K562 (cell line): ENCODE results near the gene SLC12A4. TPM values are rescaled to one million over a fixed set of nuclear protein-coding genes. Genes with fewer than 3 reads are reported as not detected.

ENCODE experiments used
- CREM ChIP-seq: IDR thresholded peaks from 2 replicates; pipeline ENCODE4 v1.6.1; 2014; ENCODE audit warnings: antibody characterized with exemption, low read depth
- ETV1 ChIP-seq: fragments of 450-650 bp; conservative IDR thresholded peaks from 2 replicates; pipeline ENCODE4 v1.6.1; 2016; ENCODE audit warnings: missing genetic modification characterization, control low read depth, low read depth, missing compliant biosample characterization
- ETV5 ChIP-seq: sonication (generic); formaldehyde crosslinking; IDR thresholded peaks from 2 replicates; pipeline ENCODE4 v1.4.0; 2020; ENCODE audit warnings: low read depth, mild to moderate bottlenecking, missing genetic modification reagents
- GABPB1 ChIP-seq: sonication (generic); formaldehyde crosslinking; IDR thresholded peaks from 2 replicates; pipeline ENCODE4 v1.8.0; 2022; ENCODE audit warnings: mild to moderate bottlenecking, missing genetic modification reagents
- HLTF ChIP-seq: fragments of 450-650 bp; IDR thresholded peaks from 2 replicates; pipeline ENCODE4 v1.6.1; 2016
- LCOR ChIP-seq: sonication (generic); formaldehyde crosslinking; IDR thresholded peaks from 2 replicates; pipeline ENCODE4 v1.8.0; 2022; ENCODE audit warnings: mild to moderate bottlenecking, missing genetic modification reagents
- NCOA2 ChIP-seq, 2 experiments: fragments of 450-650 bp; IDR thresholded peaks; 2 replicates each; pipeline ENCODE4 v1.6.1; 2018; ENCODE audit warnings: mild to moderate bottlenecking in 2 of 2, moderate library complexity in 1 of 2; ENCODE audit not compliant: partially characterized antibody in 2 of 2
- RBM15 ChIP-seq: fragments of 200-400 bp; formaldehyde crosslinking; IDR thresholded peaks from 2 replicates; pipeline ENCODE4 v1.6.1; 2018; ENCODE audit warnings: mild to moderate bottlenecking, low read length, moderate library complexity; ENCODE audit not compliant: insufficient read depth
- SREBF1 ChIP-seq: fragments of 150-350 bp; IDR thresholded peaks from 2 replicates; pipeline ENCODE4 v1.6.1; 2014; ENCODE audit warnings: antibody characterized with exemption, low read depth, low read length, borderline replicate concordance
- polyA plus RNA-seq, 8 experiments: library from polyadenylated mRNA; depleted of rRNA in 4 of 8; stranded (reverse) in 5 of 8; unstranded in 3 of 8; fragments of >200 nt; fragmentation: Nextera tagmentation in 2 of 8; fragmentation: Illumina TruSeq in 1 of 8; extraction: Ambion mirVana in 2 of 8; extraction: Trizol in 1 of 8; gene quantifications; 2 replicates each; pipeline versions ENCODE4 v1.2.1 to v1.2.3, GENCODE V29; 2011 to 2014; ENCODE audit warnings: inconsistent platforms in 1 of 8, missing spikeins in 1 of 8
- total RNA-seq, 7 experiments: library from RNA; depleted of rRNA in 6 of 7; stranded (reverse); fragments of >200 nt in 6 of 7; fragmentation: Illumina TruSeq in 2 of 7; extraction: Trizol in 2 of 7; gene quantifications; 2 replicates each; pipeline versions ENCODE4 v1.2.1 to v1.2.3, GENCODE V29; 2011 to 2021; ENCODE audit warnings: low replicate concordance in 1 of 7
- TF ChIP-seq, protein P1 (sequence below), 2 experiments: fragments of 450-650 bp in 1 of 2; sonication (generic) in 1 of 2; formaldehyde crosslinking in 1 of 2; IDR thresholded peaks in 1 of 2; conservative IDR thresholded peaks in 1 of 2; 2 replicates each; pipeline versions ENCODE4 v1.6.1 to v1.8.1; 2016 to 2023; ENCODE audit warnings: mild to moderate bottlenecking in 2 of 2, moderate library complexity in 2 of 2, inconsistent platforms in 1 of 2, missing genetic modification reagents in 1 of 2
- TF ChIP-seq, protein P2 (sequence below): sonication (generic); formaldehyde crosslinking; IDR thresholded peaks from 2 replicates; pipeline ENCODE4 v1.8.1; 2023; ENCODE audit warnings: mild to moderate bottlenecking, missing genetic modification reagents
- TF ChIP-seq, protein P3 (sequence below): fragments of 450-650 bp; IDR thresholded peaks from 2 replicates; pipeline ENCODE4 v1.6.1; 2014; ENCODE audit warnings: low read depth, mild to moderate bottlenecking, moderate library complexity, borderline replicate concordance
- TF ChIP-seq, protein P4 (sequence below), 2 experiments: fragments of 150-350 bp in 1 of 2; IDR thresholded peaks; 2 replicates each; pipeline ENCODE4 v1.6.1; 2012 to 2016; ENCODE audit warnings: low read depth in 2 of 2, low read length in 2 of 2, mild to moderate bottlenecking in 1 of 2, moderate library complexity in 1 of 2
- TF ChIP-seq, protein P5 (sequence below): sonication (generic); formaldehyde crosslinking; IDR thresholded peaks from 2 replicates; pipeline ENCODE4 v1.8.0; 2022; ENCODE audit warnings: missing genetic modification reagents, mild to moderate bottlenecking, borderline replicate concordance

SLC12A4 gene
- total and polyA plus RNA-seq, 9 of the 15 experiments (the other 6 are each of a cell fraction or from before 2014, with no cell fraction given), result 0.75 to 43.5 (median 15.0) TPM

DNA sequence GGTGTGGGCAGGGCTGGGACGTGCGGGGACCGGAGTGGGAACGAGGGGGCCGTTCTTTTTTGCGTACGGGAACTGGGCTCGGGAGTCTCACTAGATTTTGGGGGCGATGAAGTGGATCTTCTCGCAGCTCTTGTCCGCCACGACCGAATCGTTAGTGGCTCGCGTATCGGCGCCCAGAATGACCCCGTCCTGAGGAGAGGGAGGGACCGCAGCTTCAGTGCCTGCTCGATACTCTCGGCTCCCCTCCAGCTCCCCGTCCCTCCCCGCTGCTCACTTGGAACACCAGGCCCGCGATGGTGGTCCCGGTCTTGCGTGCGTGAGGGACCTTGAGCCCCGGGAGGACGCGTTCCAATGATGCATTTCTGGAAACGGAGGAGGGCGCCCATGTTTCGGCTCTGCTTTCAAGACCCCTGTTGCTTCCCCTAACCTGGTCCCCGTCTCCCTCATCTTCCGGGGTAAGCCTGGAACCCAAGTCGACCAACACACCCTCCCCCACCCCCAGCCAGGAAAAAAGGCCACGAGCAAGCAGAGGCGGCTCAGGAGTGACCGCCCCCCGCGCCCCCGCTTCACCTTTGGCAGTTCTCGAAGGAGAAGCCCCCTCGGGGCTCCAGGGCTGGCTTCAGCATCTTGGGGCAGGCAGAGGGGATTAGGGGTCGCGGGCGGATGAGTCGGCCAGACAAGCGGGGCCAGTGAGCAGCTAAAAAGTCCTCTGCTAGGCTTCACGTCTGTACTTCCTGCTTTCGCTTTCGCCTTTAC, 32.1 kb downstream of the SLC12A4 start, which contains the start of gene PSMB10 (continued):
- TF ChIP-seq, protein P1, sequence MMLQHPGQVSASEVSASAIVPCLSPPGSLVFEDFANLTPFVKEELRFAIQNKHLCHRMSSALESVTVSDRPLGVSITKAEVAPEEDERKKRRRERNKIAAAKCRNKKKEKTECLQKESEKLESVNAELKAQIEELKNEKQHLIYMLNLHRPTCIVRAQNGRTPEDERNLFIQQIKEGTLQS (IDR thresholded peaks at IDR 0.05), result no peak
- TF ChIP-seq, protein P1 (CRISPR knock-in tag; conservative IDR thresholded peaks at IDR 0.05), result no peak
- TF ChIP-seq LCOR (CRISPR knock-in tag) (no peak), HLTF (0 out of 2 replicates have a peak, but pooled peaks have one; percentile 54), ETV5 (no peak), CREM (peak; percentile 40), GABPB1 (CRISPR knock-in tag) (no peak), NCOA2 (IDR thresholded peaks at IDR 0.05; ENCODE audit: partially characterized antibody in 2 of 2) (no peak), RBM15 (no peak), SREBF1 (no peak), ETV1 (tag) (0 out of 2 replicates have a peak, but pooled peaks have one; percentile 44)
- TF ChIP-seq, protein P2, sequence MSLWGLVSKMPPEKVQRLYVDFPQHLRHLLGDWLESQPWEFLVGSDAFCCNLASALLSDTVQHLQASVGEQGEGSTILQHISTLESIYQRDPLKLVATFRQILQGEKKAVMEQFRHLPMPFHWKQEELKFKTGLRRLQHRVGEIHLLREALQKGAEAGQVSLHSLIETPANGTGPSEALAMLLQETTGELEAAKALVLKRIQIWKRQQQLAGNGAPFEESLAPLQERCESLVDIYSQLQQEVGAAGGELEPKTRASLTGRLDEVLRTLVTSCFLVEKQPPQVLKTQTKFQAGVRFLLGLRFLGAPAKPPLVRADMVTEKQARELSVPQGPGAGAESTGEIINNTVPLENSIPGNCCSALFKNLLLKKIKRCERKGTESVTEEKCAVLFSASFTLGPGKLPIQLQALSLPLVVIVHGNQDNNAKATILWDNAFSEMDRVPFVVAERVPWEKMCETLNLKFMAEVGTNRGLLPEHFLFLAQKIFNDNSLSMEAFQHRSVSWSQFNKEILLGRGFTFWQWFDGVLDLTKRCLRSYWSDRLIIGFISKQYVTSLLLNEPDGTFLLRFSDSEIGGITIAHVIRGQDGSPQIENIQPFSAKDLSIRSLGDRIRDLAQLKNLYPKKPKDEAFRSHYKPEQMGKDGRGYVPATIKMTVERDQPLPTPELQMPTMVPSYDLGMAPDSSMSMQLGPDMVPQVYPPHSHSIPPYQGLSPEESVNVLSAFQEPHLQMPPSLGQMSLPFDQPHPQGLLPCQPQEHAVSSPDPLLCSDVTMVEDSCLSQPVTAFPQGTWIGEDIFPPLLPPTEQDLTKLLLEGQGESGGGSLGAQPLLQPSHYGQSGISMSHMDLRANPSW (CRISPR knock-in tag), result no peak
- TF ChIP-seq, protein P3, sequence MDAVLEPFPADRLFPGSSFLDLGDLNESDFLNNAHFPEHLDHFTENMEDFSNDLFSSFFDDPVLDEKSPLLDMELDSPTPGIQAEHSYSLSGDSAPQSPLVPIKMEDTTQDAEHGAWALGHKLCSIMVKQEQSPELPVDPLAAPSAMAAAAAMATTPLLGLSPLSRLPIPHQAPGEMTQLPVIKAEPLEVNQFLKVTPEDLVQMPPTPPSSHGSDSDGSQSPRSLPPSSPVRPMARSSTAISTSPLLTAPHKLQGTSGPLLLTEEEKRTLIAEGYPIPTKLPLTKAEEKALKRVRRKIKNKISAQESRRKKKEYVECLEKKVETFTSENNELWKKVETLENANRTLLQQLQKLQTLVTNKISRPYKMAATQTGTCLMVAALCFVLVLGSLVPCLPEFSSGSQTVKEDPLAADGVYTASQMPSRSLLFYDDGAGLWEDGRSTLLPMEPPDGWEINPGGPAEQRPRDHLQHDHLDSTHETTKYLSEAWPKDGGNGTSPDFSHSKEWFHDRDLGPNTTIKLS, result no peak
- TF ChIP-seq, protein P4, sequence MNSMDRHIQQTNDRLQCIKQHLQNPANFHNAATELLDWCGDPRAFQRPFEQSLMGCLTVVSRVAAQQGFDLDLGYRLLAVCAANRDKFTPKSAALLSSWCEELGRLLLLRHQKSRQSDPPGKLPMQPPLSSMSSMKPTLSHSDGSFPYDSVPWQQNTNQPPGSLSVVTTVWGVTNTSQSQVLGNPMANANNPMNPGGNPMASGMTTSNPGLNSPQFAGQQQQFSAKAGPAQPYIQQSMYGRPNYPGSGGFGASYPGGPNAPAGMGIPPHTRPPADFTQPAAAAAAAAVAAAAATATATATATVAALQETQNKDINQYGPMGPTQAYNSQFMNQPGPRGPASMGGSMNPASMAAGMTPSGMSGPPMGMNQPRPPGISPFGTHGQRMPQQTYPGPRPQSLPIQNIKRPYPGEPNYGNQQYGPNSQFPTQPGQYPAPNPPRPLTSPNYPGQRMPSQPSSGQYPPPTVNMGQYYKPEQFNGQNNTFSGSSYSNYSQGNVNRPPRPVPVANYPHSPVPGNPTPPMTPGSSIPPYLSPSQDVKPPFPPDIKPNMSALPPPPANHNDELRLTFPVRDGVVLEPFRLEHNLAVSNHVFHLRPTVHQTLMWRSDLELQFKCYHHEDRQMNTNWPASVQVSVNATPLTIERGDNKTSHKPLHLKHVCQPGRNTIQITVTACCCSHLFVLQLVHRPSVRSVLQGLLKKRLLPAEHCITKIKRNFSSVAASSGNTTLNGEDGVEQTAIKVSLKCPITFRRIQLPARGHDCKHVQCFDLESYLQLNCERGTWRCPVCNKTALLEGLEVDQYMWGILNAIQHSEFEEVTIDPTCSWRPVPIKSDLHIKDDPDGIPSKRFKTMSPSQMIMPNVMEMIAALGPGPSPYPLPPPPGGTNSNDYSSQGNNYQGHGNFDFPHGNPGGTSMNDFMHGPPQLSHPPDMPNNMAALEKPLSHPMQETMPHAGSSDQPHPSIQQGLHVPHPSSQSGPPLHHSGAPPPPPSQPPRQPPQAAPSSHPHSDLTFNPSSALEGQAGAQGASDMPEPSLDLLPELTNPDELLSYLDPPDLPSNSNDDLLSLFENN (IDR thresholded peaks at IDR 0.05; ENCODE audit: low read depth in 2 of 2, low read length in 2 of 2), result no peak
- TF ChIP-seq, protein P5, sequence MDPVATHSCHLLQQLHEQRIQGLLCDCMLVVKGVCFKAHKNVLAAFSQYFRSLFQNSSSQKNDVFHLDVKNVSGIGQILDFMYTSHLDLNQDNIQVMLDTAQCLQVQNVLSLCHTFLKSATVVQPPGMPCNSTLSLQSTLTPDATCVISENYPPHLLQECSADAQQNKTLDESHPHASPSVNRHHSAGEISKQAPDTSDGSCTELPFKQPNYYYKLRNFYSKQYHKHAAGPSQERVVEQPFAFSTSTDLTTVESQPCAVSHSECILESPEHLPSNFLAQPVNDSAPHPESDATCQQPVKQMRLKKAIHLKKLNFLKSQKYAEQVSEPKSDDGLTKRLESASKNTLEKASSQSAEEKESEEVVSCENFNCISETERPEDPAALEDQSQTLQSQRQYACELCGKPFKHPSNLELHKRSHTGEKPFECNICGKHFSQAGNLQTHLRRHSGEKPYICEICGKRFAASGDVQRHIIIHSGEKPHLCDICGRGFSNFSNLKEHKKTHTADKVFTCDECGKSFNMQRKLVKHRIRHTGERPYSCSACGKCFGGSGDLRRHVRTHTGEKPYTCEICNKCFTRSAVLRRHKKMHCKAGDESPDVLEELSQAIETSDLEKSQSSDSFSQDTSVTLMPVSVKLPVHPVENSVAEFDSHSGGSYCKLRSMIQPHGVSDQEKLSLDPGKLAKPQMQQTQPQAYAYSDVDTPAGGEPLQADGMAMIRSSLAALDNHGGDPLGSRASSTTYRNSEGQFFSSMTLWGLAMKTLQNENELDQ (CRISPR knock-in tag), result 0 out of 2 replicates have a peak, but pooled peaks have one; percentile 55
